ENCODE data around the gene TINCR. TPM values are rescaled to one million over a fixed set of nuclear protein-coding genes. Genes with fewer than 3 reads are reported as not detected.

TINCR gene
- polyA plus RNA-seq, 1 of the 3 experiments (the other 2 are of a cell fraction), result 0.02 TPM

- Histone ChIP-seq H3K27ac (ENCODE audit: low read depth in 2 of 2, low read length in 1 of 2) (no peak overlapping the region), H3K9me3 (no peaks in the 10 kb centered on the region), H3K79me2 (ENCODE audit: insufficient read depth) (peaks cover 52% of the 10 kb centered on the region), H3K36me3 (replicated peaks in 1 of 2; ENCODE audit: control insufficient read depth in 1 of 2, insufficient read depth in 2 of 2, low read length in 1 of 2) (peaks cover 69 to 75% of the 10 kb centered on the region in 2 experiments), H3F3A (replicated peaks; ENCODE audit: insufficient read depth) (peaks cover 13% of the 10 kb centered on the region), H3K4me2 (no peak overlapping the region), H3K4me3 (ENCODE audit: low read depth in 2 of 2, low read length in 1 of 2) (no peak overlapping the region), H3K27me3 (ENCODE audit: insufficient read depth) (no peaks in the 10 kb centered on the region), H3K9ac (no peak overlapping the region), H2AFZ (ENCODE audit: low read depth) (no peak overlapping the region), H3K4me1 (ENCODE audit: control insufficient read depth in 1 of 2, insufficient read depth in 2 of 2, low read depth in 1 of 2, low read length in 1 of 2) (no peaks in the 10 kb centered on the region), H4K20me1 (ENCODE audit: insufficient read depth) (peaks cover 11% of the 10 kb centered on the region; the same call in 1 of the 2 replicates), H3K9me2 (no peaks in the 10 kb centered on the region)
- ChIA-PET CTCF (no interaction called here), POLR2A (no interaction called here)
- TF ChIP-seq NRF1 (IDR thresholded peaks at IDR 0.05; ENCODE audit: low read depth, low read length) (no peak), USF2 (IDR thresholded peaks at IDR 0.05; ENCODE audit: borderline replicate concordance, low read depth, low read length) (no peak), CHD2 (IDR thresholded peaks at IDR 0.05; ENCODE audit: low read length, partially characterized antibody) (no peak), FOSL2 (IDR thresholded peaks at IDR 0.05; ENCODE audit: borderline replicate concordance, low read depth) (no peak), TCF12 (IDR thresholded peaks at IDR 0.05) (no peak), EZH2phosphoT487 (IDR thresholded peaks at IDR 0.05; ENCODE audit: borderline replicate concordance, low read depth) (no peak), SMC3 (IDR thresholded peaks at IDR 0.05; ENCODE audit: low read depth, low read length) (no peak), ELF1 (IDR thresholded peaks at IDR 0.05) (no peak), FOXM1 (IDR thresholded peaks at IDR 0.05; ENCODE audit: low read depth) (no peak), RAD21 (IDR thresholded peaks at IDR 0.05; ENCODE audit: low read length) (no peak), SIN3A (IDR thresholded peaks at IDR 0.05; ENCODE audit: borderline replicate concordance, low read depth, low read length) (no peak), JUND (IDR thresholded peaks at IDR 0.05) (no peak), RCOR1 (IDR thresholded peaks at IDR 0.05; ENCODE audit: low read length) (no peak), RXRA (IDR thresholded peaks at IDR 0.05; ENCODE audit: borderline replicate concordance, low read depth) (no peak), NFIC (IDR thresholded peaks at IDR 0.05; ENCODE audit: borderline replicate concordance) (no peak)
- TF ChIP-seq, protein P1, sequence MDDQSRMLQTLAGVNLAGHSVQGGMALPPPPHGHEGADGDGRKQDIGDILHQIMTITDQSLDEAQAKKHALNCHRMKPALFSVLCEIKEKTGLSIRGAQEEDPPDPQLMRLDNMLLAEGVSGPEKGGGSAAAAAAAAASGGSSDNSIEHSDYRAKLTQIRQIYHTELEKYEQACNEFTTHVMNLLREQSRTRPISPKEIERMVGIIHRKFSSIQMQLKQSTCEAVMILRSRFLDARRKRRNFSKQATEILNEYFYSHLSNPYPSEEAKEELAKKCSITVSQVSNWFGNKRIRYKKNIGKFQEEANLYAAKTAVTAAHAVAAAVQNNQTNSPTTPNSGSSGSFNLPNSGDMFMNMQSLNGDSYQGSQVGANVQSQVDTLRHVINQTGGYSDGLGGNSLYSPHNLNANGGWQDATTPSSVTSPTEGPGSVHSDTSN (IDR thresholded peaks at IDR 0.05), result no peak
- TF ChIP-seq, protein P2, sequence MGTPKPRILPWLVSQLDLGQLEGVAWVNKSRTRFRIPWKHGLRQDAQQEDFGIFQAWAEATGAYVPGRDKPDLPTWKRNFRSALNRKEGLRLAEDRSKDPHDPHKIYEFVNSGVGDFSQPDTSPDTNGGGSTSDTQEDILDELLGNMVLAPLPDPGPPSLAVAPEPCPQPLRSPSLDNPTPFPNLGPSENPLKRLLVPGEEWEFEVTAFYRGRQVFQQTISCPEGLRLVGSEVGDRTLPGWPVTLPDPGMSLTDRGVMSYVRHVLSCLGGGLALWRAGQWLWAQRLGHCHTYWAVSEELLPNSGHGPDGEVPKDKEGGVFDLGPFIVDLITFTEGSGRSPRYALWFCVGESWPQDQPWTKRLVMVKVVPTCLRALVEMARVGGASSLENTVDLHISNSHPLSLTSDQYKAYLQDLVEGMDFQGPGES (IDR thresholded peaks at IDR 0.05; ENCODE audit: low read depth, low read length), result no peak
- TF ChIP-seq, protein P3, sequence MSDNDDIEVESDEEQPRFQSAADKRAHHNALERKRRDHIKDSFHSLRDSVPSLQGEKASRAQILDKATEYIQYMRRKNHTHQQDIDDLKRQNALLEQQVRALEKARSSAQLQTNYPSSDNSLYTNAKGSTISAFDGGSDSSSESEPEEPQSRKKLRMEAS (IDR thresholded peaks at IDR 0.05; ENCODE audit: low read depth), result no peak
- DNase-seq, result no peak
- 95% methylated on average over 15 of the region's 15 CpGs for WGBS (ENCODE audit: low lambda C conversion rate)
These were observed 45.4 kb upstream of the TINCR start for GRCh38 chr19:5612891-5613865.
